Pancreas (tissue), 10 donors: Measurements from ENCODE around the gene ASTN2. TPM values are rescaled to one million over a fixed set of nuclear protein-coding genes. Genes with fewer than 3 reads are reported as not detected.
A peak's percentile ranks its signal among the peaks of the same experiment; 100 is the strongest.

ENCODE experiments used
- ATAC-seq, 4 donors: fragments of 200-7000 bp; cut with Tn5 transposase; one replicate each; pipeline versions ENCODE4 v1.8.0 to v1.9.1; 2020; ENCODE audit warnings: mild to moderate bottlenecking in 4 of 4, moderate library complexity in 4 of 4
- DNase-seq, 6 donors: peaks; one replicate each; pipeline ENCODE4 v3.0.0-alpha.2; 2020
- FAIRE-seq: peaks from 2 replicates; lab custom pipeline; 2012; peaks lifted over from hg19 to GRCh38; lab: Jason Lieb, UNC
- H3K27ac ChIP-seq, 4 donors: fragments of 200-600 bp; sonication (generic); 1 replicate in 3 of 4; 2 replicates in 1 of 4; pipeline versions ENCODE4 v1.5.0 to v1.8.0; 2020
- H3K27me3 ChIP-seq, 4 donors: fragments of 200-600 bp; one replicate each; pipeline ENCODE4 v1.8.0; 2021
- H3K36me3 ChIP-seq, 3 donors: fragments of 200-600 bp; sonication (generic) in 1 of 3; one replicate each; pipeline versions ENCODE4 v1.5.0 to v1.8.0; 2020 to 2021
- H3K4me1 ChIP-seq, 3 donors: fragments of 200-600 bp; one replicate each; pipeline ENCODE4 v1.8.0; 2021
- H3K4me3 ChIP-seq, 4 donors: fragments of 200-600 bp; sonication (generic) in 2 of 4; one replicate each; pipeline versions ENCODE4 v1.5.0 to v1.8.0; 2020 to 2021
- H3K9me3 ChIP-seq, 4 donors: fragments of 200-600 bp; one replicate each; pipeline ENCODE4 v1.8.0; 2021
- WGBS, 2 donors: extraction: QIAGEN DNeasy Blood & Tissue Kit; methylation state at CpG; one replicate each; pipeline ENCODE4 v1.1.7; 2013; 5-methylcytosine and 5-hydroxymethylcytosine counted together
- intact Hi-C, 3 donors: fragments of 100-400 bp; cut with DNase I; formaldehyde crosslinking; loops; one replicate each; pipeline versions ENCODE4 v1.11.1 to v1.14.2; 2022
- polyA plus RNA-seq, 2 donors: library from polyadenylated mRNA; stranded (reverse); fragments of 200-250 nt; gene quantifications; one replicate each; pipeline ENCODE4 v1.2.3, GENCODE V29; 2013
- total RNA-seq, 6 donors: library from RNA; stranded (reverse); fragmentation: NEBNext Ultra II Directional in 4 of 6; extraction: Animal tissue kit (Norgen Biotek cat#: 25700) in 4 of 6; gene quantifications; one replicate each; pipeline versions ENCODE4 v1.2.1 to v1.2.4, GENCODE V29; 2021 to 2023
- TF ChIP-seq, protein P1 (sequence below), 4 donors: fragments of 200-600 bp; sonication (generic) in 3 of 4; IDR thresholded peaks; one replicate each; pipeline versions ENCODE4 v1.5.0 to v1.8.0; 2021; ENCODE audit warnings: antibody characterized with exemption in 4 of 4
- donor health status: healthy with polysubstance abuse.
- donor health status: DM: no; HTN: no; CAD: no; lungs with moderate emphysema.
- donor health status: DM: no; HTN: no; CAD: no.
- donor health status: control.
- donor health status: control.
- donor health status: Bipolar disorder and iron deficiency.
- donor health status: DM: yes; HTN: yes; CAD: no.
- donor health status: DM: no; HTN: no; CAD: no.
- donor health status: DM: no; HTN: no; CAD: no.
- donor health status: DM: yes; HTN: yes; CAD: no.

ASTN2 gene
- total and polyA plus RNA-seq, 8 donors: 1.3 to 11.9 (median 6.7) TPM

DNA sequence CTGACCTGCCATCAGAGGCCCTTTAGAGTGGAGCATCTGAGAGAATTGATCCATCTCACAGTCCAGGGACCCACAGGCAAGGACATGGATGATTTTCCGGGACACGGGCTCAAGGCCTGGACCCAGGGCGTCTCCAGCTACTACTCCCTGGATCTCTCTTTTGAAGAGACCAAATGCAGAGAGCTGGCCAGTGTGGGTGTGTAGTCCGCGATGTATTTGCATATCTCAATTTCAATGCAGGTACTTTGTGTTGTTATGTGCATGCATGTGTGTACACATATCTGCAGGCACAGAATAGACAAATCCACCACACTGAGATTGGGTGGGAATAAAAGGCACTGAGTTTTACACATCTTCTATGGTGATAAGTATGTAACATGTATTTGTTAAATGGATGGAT is 30.8 kb upstream of the ASTN2 start:
- Histone ChIP-seq H3K9me3 (no peaks in the 10 kb centered on the region), H3K4me1 (no peaks in the 10 kb centered on the region), H3K36me3 (no peaks in the 10 kb centered on the region), H3K27ac (no peak overlapping the region), H3K27me3 (no peaks in the 10 kb centered on the region), H3K4me3 (no peak overlapping the region)
- intact Hi-C loops: no loop called here
- no peak for FAIRE-seq
- no peak for ATAC-seq
- WGBS, 2 donors: 87 to 91% methylated on average over 5 of the region's 5 CpGs
- TF ChIP-seq, protein P1, sequence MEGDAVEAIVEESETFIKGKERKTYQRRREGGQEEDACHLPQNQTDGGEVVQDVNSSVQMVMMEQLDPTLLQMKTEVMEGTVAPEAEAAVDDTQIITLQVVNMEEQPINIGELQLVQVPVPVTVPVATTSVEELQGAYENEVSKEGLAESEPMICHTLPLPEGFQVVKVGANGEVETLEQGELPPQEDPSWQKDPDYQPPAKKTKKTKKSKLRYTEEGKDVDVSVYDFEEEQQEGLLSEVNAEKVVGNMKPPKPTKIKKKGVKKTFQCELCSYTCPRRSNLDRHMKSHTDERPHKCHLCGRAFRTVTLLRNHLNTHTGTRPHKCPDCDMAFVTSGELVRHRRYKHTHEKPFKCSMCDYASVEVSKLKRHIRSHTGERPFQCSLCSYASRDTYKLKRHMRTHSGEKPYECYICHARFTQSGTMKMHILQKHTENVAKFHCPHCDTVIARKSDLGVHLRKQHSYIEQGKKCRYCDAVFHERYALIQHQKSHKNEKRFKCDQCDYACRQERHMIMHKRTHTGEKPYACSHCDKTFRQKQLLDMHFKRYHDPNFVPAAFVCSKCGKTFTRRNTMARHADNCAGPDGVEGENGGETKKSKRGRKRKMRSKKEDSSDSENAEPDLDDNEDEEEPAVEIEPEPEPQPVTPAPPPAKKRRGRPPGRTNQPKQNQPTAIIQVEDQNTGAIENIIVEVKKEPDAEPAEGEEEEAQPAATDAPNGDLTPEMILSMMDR (IDR thresholded peaks at IDR 0.05): no peak
- DNase-seq: no peak

DNA sequence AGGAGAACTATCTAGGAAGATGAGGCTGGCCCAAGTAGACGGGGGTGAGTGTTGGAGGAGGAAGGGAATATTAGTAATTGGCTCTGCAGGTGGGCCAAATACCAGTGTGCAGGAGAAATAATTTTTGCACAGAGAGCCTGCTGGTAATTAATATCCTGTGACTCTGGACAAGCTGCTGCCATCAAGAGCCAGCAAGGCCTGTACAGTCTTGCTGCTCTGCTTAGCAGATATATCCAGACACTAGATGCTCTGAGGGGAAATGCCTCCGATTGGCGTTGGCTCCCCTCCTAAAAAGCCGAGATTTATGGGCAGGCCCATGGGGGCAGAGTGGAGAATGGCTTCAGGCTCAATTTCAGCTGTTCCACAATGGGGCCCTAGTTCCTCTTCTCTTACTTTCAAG is 29.6 kb upstream of the ASTN2 start:
- no peak overlapping the region for H3K4me3 ChIP-seq
- no peaks in the 10 kb centered on the region for H3K36me3 ChIP-seq
- no peaks in the 10 kb centered on the region for H3K4me1 ChIP-seq
- no peak overlapping the region for H3K27ac ChIP-seq
- H3K9me3 ChIP-seq: no peaks in the 10 kb centered on the region
- intact Hi-C loops: no loop called here
- ATAC-seq: no peak
- TF ChIP-seq, protein P1 (IDR thresholded peaks at IDR 0.05): no peak
- WGBS, 2 donors: 48 to 61% methylated on average over 4 of the region's 4 CpGs
- H3K27me3 ChIP-seq: no peaks in the 10 kb centered on the region
- DNase-seq: no peak
- FAIRE-seq: no peak

GRCh38 chr9:117437283-117437682 is 22.4 kb upstream of the ASTN2 start:
- WGBS, 2 donors: 74 to 81% methylated on average over 6 of the region's 6 CpGs
- intact Hi-C loops: no loop called here
- Histone ChIP-seq H3K4me1 (peaks cover 0 to 13% (median 7%) of the 10 kb centered on the region in 3 donors), H3K4me3 (no peak overlapping the region), H3K9me3 (no peaks in the 10 kb centered on the region), H3K27me3 (no peaks in the 10 kb centered on the region), H3K27ac (no peak overlapping the region), H3K36me3 (no peaks in the 10 kb centered on the region)
- DNase-seq: no peak
- no peak for FAIRE-seq
- no peak for ATAC-seq
- TF ChIP-seq, protein P1 (IDR thresholded peaks at IDR 0.05): no peak

DNA sequence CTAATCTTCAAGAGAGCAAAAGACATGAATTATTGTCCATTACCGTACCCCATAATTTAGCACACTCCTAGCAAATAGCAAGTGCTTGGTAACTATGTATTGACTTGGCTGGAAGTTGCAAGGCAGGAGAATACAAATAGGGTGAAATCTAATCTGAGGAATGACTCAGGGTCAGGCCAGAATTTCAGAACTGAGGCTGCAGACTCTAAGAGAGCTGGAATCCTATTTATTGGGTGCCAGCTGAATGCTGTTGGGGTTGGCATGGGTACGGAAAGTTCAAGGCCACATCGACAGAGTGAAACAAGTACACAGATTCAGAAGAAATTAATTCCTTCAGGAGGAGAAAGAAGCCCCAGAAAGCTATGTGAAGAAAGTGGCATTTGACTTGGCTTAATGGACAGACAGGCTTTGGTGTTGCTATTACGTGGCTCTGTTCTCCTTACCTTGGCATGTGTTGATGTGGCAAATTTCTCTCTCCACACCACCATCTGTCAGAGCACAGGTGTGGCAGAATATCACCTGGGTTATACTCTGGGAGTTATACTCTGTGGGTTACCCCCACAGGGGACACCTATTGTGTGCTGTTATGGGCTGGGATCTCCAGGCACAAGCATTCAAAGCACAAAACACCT is 20.9 kb upstream of the ASTN2 start:
- TF ChIP-seq, protein P1 (IDR thresholded peaks at IDR 0.05): no peak
- 26 to 29% methylated on average over 4 of the region's 4 CpGs for WGBS, 2 donors
- intact Hi-C loops: no loop called here
- Histone ChIP-seq H3K4me3 (no peak overlapping the region), H3K27me3 (no peaks in the 10 kb centered on the region), H3K36me3 (no peaks in the 10 kb centered on the region), H3K4me1 (peaks cover 0 to 13% (median 7%) of the 10 kb centered on the region in 3 donors), H3K9me3 (no peaks in the 10 kb centered on the region), H3K27ac (no peak overlapping the region)
- FAIRE-seq (no peak), DNase-seq (no peak), ATAC-seq (peak; percentile 63 to 79 (median 70))

DNA sequence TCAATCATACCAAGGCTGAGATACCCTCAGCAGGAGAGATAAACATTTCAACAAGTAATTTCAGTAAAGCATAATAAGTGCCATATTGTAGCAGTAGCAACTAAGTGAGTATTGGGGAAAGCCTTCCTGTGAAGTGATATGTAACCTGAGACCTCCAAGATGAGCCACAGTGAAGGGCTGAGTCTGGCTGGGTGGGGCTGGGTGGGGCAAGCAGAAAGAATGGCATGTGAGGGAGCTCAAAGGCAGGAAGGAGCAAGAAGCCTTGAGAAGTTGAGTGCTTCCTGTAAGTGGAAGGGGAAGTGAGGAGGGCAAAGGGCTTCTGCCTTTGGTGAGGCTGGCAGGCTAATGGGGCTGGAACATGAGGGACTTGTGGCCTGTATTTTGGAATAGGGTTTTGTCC is 19.7 kb upstream of the ASTN2 start:
- DNase-seq: no peak
- intact Hi-C loops: no loop called here
- TF ChIP-seq, protein P1 (IDR thresholded peaks at IDR 0.05): no peak

More for the DNA sequence above, 19.7 kb upstream of the ASTN2 start:
- FAIRE-seq (no peak), ATAC-seq (no peak)
- no peaks in the 10 kb centered on the region for H3K9me3 ChIP-seq
- H3K4me1 ChIP-seq: peaks cover 0 to 13% (median 7%) of the 10 kb centered on the region in 3 donors
- H3K4me3 ChIP-seq: no peak overlapping the region
- H3K27ac ChIP-seq: no peak overlapping the region
- H3K36me3 ChIP-seq: no peaks in the 10 kb centered on the region
- H3K27me3 ChIP-seq: no peaks in the 10 kb centered on the region
